Heart left ventricle (tissue), 16 donors: ENCODE measurements around the gene TMEM132D. TPM values are rescaled to one million over a fixed set of nuclear protein-coding genes. Genes with fewer than 3 reads are reported as not detected.

Experiments
- ATAC-seq, 4 donors: fragments of 200-7000 bp; cut with Tn5 transposase; one replicate each; pipeline ENCODE4 v1.9.1; 2020 to 2022; ENCODE audit warnings: moderate library complexity in 4 of 4, mild to moderate bottlenecking in 3 of 4, moderate number of reproducible peaks in 1 of 4
- DNase-seq, 5 donors: peaks; one replicate each; pipeline ENCODE4 v3.0.0-alpha.2; 2020
- H3K27ac ChIP-seq, 12 donors: fragments of 200-600 bp; sonication (generic) in 4 of 12; one replicate each; pipeline versions ENCODE4 v1.5.0 to v1.8.0; 2016 to 2022; ENCODE audit warnings: mild to moderate bottlenecking in 2 of 12
- H3K27me3 ChIP-seq, 9 donors: fragments of 200-600 bp; sonication (generic) in 2 of 9; one replicate each; pipeline versions ENCODE4 v1.5.1 to v1.8.0; 2016 to 2022; ENCODE audit warnings: mild to moderate bottlenecking in 3 of 9
- H3K36me3 ChIP-seq, 9 donors: fragments of 200-600 bp; sonication (generic) in 2 of 9; one replicate each; pipeline versions ENCODE4 v1.5.0 to v1.8.0; 2018 to 2022; ENCODE audit warnings: mild to moderate bottlenecking in 2 of 9
- H3K4me1 ChIP-seq, 12 donors: fragments of 200-600 bp; sonication (generic) in 4 of 12; one replicate each; pipeline versions ENCODE4 v1.5.0 to v1.8.0; 2016 to 2022; ENCODE audit warnings: mild to moderate bottlenecking in 3 of 12
- H3K4me3 ChIP-seq, 12 donors: fragments of 200-600 bp; sonication (generic) in 4 of 12; one replicate each; pipeline versions ENCODE4 v1.5.0 to v1.8.0; 2017 to 2022; ENCODE audit warnings: mild to moderate bottlenecking in 9 of 12, moderate library complexity in 4 of 12
- H3K9me3 ChIP-seq, 12 donors: fragments of 200-600 bp; sonication (generic) in 4 of 12; one replicate each; pipeline versions ENCODE4 v1.5.0 to v1.8.0; 2016 to 2022; ENCODE audit warnings: mild to moderate bottlenecking in 1 of 12
- POLR2A ChIP-seq, 2 donors: fragments of 450-650 bp; IDR thresholded peaks; one replicate each; pipeline ENCODE4 v1.6.1; 2017; ENCODE audit warnings: antibody characterized with exemption in 2 of 2, mild to moderate bottlenecking in 2 of 2, moderate library complexity in 2 of 2
- WGBS, 4 donors: extraction: QIAGEN DNeasy Blood & Tissue Kit in 2 of 4; methylation state at CpG; one replicate each; pipeline versions ENCODE4 v1.1.5 to v1.1.7; 2013 to 2018; 5-methylcytosine and 5-hydroxymethylcytosine counted together
- intact Hi-C, 10 donors: fragments of 100-400 bp; cut with DNase I; formaldehyde crosslinking; loops; one replicate each; pipeline versions ENCODE4 v1.11.1 to v1.14.2; 2022
- polyA plus RNA-seq, 2 donors: library from polyadenylated mRNA; stranded (reverse); fragments of 200-250 nt; gene quantifications; one replicate each; pipeline ENCODE4 v1.2.3, GENCODE V29; 2013
- total RNA-seq, 9 donors: library from RNA; depleted of rRNA in 2 of 9; stranded (reverse); fragments of >200 nt in 2 of 9; fragmentation: NEBNext Ultra II Directional in 3 of 9; extraction: Animal tissue kit (Norgen Biotek cat#: 25700) in 3 of 9; gene quantifications; one replicate each; pipeline versions ENCODE4 v1.1.0 to v1.2.4, GENCODE V29; 2016 to 2023
- TF ChIP-seq, protein P1 (sequence below), 12 donors: fragments of 200-600 bp; sonication (generic) in 4 of 12; IDR thresholded peaks; one replicate each; pipeline versions ENCODE4 v1.5.0 to v1.8.0; 2018 to 2022; ENCODE audit warnings: antibody characterized with exemption in 12 of 12, mild to moderate bottlenecking in 5 of 12
- donor health status: ischemic (EF 13 %, LVEDD 7.1; RV severe dilation, severe dysfunction).
- donor health status: healthy with polysubstance abuse.
- donor health status: DM: no; HTN: yes; CAD: no.
- donor health status: DM: no; HTN: no; CAD: no.
- donor health status: ischemic (EF 25% LVEDD 6.9; RV normal size, moderate dysfunction).
- donor health status: ischemic (EF 25% LVEDD 5.7; RV mildly dilated, moderate dysfunction).
- donor health status: healthy.
- donor health status: DM: yes; HTN: yes; CAD: no.
- donor health status: ischemic (EF 35%, LVEDD 5.7; RV mildly dilated, moderate dysfunction).
- donor health status: nonischemic (EF 11% LVEDD 7.7; RV severe dilation, severe dysfunction).
- donor health status: DM: yes; HTN: yes; CAD: no.
- donor health status: PGD.
- donor health status: ischemic (EF 29% LVEDD 5.4; RV normal size, mild dysfunction).
- donor health status: nonischemic (EF 23%, LVEDD 6.1; RV moderate dilation, normal function).

Gene TMEM132D
- total and polyA plus RNA-seq, 11 donors = not detected

DNA sequence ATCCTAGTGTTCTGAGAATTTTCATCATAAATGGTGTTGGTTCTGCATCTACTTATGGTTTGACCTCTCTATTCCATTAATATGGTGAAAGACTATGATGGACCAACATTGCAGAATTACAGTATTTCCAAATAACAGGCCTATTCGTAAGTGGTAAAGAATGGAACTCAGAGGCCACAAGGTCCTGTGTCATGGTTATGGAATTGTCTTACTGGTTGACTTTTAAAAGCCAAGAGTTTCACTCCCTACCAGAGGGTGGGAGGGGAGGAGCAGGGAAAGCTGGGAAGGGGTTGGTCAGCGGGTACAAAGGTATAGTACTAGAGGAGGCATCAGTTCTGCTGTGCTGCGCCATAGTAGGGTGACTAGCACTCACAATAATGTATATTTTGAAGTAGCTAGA is 153.4 kb downstream of the TMEM132D start:
- Histone ChIP-seq H3K4me3 (no peak overlapping the region), H3K36me3 (no peaks in the 10 kb centered on the region), H3K27me3 (no peaks in the 10 kb centered on the region), H3K9me3 (no peaks in the 10 kb centered on the region), H3K4me1 (no peaks in the 10 kb centered on the region), H3K27ac (no peak overlapping the region)
- ATAC-seq (no peak), DNase-seq (no peak)
- no peak for TF ChIP-seq POLR2A (IDR thresholded peaks at IDR 0.05)
- TF ChIP-seq, protein P1, sequence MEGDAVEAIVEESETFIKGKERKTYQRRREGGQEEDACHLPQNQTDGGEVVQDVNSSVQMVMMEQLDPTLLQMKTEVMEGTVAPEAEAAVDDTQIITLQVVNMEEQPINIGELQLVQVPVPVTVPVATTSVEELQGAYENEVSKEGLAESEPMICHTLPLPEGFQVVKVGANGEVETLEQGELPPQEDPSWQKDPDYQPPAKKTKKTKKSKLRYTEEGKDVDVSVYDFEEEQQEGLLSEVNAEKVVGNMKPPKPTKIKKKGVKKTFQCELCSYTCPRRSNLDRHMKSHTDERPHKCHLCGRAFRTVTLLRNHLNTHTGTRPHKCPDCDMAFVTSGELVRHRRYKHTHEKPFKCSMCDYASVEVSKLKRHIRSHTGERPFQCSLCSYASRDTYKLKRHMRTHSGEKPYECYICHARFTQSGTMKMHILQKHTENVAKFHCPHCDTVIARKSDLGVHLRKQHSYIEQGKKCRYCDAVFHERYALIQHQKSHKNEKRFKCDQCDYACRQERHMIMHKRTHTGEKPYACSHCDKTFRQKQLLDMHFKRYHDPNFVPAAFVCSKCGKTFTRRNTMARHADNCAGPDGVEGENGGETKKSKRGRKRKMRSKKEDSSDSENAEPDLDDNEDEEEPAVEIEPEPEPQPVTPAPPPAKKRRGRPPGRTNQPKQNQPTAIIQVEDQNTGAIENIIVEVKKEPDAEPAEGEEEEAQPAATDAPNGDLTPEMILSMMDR (IDR thresholded peaks at IDR 0.05) = no peak
- 48 to 73% (median 68%) methylated on average over 3 of the region's 3 CpGs for WGBS, 4 donors
- intact Hi-C loops = no loop called here

- WGBS, 4 donors = 68 to 75% (median 70%) methylated on average over 4 of the region's 4 CpGs
- intact Hi-C loops = no loop called here
Observed at GRCh38 chr12:129746318-129746717, 157.5 kb downstream of the TMEM132D start.

DNA sequence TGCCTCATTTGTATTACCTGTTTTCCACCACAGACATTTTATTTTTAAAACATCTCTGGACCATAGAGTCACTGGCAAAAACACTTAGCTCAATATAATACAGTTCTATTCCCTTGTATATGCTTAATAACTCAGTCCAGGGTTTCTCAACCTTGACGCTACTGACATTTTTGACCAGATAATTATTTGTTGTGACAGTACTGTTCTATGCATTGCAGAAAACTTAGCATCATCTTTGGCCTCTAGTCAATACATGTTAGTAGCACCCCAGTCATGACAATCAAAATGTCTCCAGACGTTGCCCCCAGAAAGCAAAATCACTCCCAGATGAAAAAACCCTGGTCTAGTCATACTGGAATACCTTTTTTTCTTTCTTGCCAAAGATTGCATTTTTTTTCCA is 174.7 kb downstream of the TMEM132D start:
- Histone ChIP-seq H3K27ac (no peak overlapping the region), H3K9me3 (peaks cover 0 to 13% (median 0%) of the 10 kb centered on the region in 12 donors), H3K4me3 (no peak overlapping the region), H3K36me3 (no peaks in the 10 kb centered on the region), H3K4me1 (no peaks in the 10 kb centered on the region), H3K27me3 (no peaks in the 10 kb centered on the region)
- intact Hi-C loops = no loop called here
- ATAC-seq (no peak), DNase-seq (no peak)
- 60 to 80% (median 74%) methylated on average over 2 of the region's 2 CpGs for WGBS, 4 donors
- TF ChIP-seq, protein P1 (IDR thresholded peaks at IDR 0.05) = no peak
- no peak for TF ChIP-seq POLR2A (IDR thresholded peaks at IDR 0.05)

More at GRCh38 chr12:129746318-129746717, 157.5 kb downstream of the TMEM132D start:
- no peaks in the 10 kb centered on the region for H3K9me3 ChIP-seq
- no peaks in the 10 kb centered on the region for H3K4me1 ChIP-seq
- no peak overlapping the region for H3K4me3 ChIP-seq
- DNase-seq = no peak
- no peak for ATAC-seq
- H3K36me3 ChIP-seq = no peaks in the 10 kb centered on the region
- TF ChIP-seq, protein P1 (IDR thresholded peaks at IDR 0.05) = no peak
- TF ChIP-seq POLR2A (IDR thresholded peaks at IDR 0.05) = no peak
- no peak overlapping the region for H3K27ac ChIP-seq
- no peaks in the 10 kb centered on the region for H3K27me3 ChIP-seq

GRCh38 chr12:129727100-129727499 is 176.7 kb downstream of the TMEM132D start:
- no peak for ATAC-seq

More at GRCh38 chr12:129727100-129727499, 176.7 kb downstream of the TMEM132D start:
- H3K36me3 ChIP-seq = no peaks in the 10 kb centered on the region
- H3K27ac ChIP-seq = no peak overlapping the region
- no peak for DNase-seq
- peaks cover 0 to 5% (median 0%) of the 10 kb centered on the region in 12 donors for H3K9me3 ChIP-seq
- no peak overlapping the region for H3K4me3 ChIP-seq
- intact Hi-C loops = no loop called here
- H3K27me3 ChIP-seq = no peaks in the 10 kb centered on the region
- WGBS, 4 donors = 82 to 90% (median 85%) methylated on average over 3 of the region's 3 CpGs
- TF ChIP-seq, protein P1 (IDR thresholded peaks at IDR 0.05) = no peak
- no peak for TF ChIP-seq POLR2A (IDR thresholded peaks at IDR 0.05)
- no peaks in the 10 kb centered on the region for H3K4me1 ChIP-seq
